Panc1 (cell line): Measurements from ENCODE around the gene TRIO. TPM values are rescaled to one million over a fixed set of nuclear protein-coding genes. Genes with fewer than 3 reads are reported as not detected.

Experiments used
- ATAC-seq: fragments of 200-7000 bp; cut with Tn5 transposase; 2 replicates; pipeline ENCODE4 v1.9.1; 2020; ENCODE audit warnings: mild to moderate bottlenecking, moderate library complexity
- BruUV-seq: library from RNA; stranded (reverse); fragments of 400-500 nt; replicated peaks from 2 replicates; lab custom pipeline; 2021; lab: Mats Ljungman, UMichigan
- CTCF ChIA-PET: fragments of 300-600 bp; sonication (Branson Sonifier 250); formaldehyde crosslinking; loops from one replicate; lab custom pipeline; 2022; ENCODE audit warnings: antibody characterized with exemption; lab: Charles Lee
- POLR2A ChIA-PET: fragments of 300-600 bp; sonication (Branson Sonifier 250); formaldehyde crosslinking; loops from one replicate; lab custom pipeline; 2022; ENCODE audit warnings: antibody characterized with exemption; lab: Charles Lee
- DNase-seq: peaks from one replicate; pipeline ENCODE4 v3.0.0-alpha.2; 2010; ENCODE audit warnings: low read depth, low spot score
- H3K27ac ChIP-seq: 2 replicates; pipeline ENCODE4 v1.5.1; 2011; ENCODE audit warnings: mild to moderate bottlenecking, low read length, inconsistent platforms
- H3K27me3 ChIP-seq: fragments of 200-500 bp; sonication (Bioruptor generic); 2 replicates; pipeline ENCODE4 v1.6.0; 2014; ENCODE audit warnings: low read length, inconsistent platforms; ENCODE audit not compliant: control insufficient read depth, insufficient read depth
- H3K36me3 ChIP-seq: fragments of 200-500 bp; sonication (Bioruptor generic); 2 replicates; pipeline ENCODE4 v1.5.1; 2014; ENCODE audit warnings: inconsistent platforms, mild to moderate bottlenecking, low read length, moderate library complexity; ENCODE audit not compliant: control insufficient read depth, insufficient read depth
- H3K4me1 ChIP-seq: 2 replicates; pipeline ENCODE4 v1.5.1; 2011; ENCODE audit warnings: inconsistent platforms, mild to moderate bottlenecking, low read length, moderate library complexity; ENCODE audit not compliant: control insufficient read depth, insufficient read depth
- H3K4me3 ChIP-seq, 2 experiments: 2 replicates each; pipeline ENCODE4 v1.5.1; 2011 to 2012; ENCODE audit warnings: low read depth in 2 of 2, low read length in 2 of 2, mild to moderate bottlenecking in 2 of 2, inconsistent platforms in 1 of 2, moderate library complexity in 1 of 2
- H3K9me3 ChIP-seq: fragments of 200-500 bp; sonication (Bioruptor generic); 2 replicates; pipeline ENCODE4 v1.5.1; 2014; ENCODE audit warnings: low read depth, mild to moderate bottlenecking, inconsistent platforms, low read length, moderate library complexity; ENCODE audit not compliant: control insufficient read depth, insufficient read depth
- POLR2AphosphoS5 ChIP-seq: IDR thresholded peaks from 2 replicates; pipeline ENCODE4 v1.6.1; 2012; ENCODE audit warnings: mild to moderate bottlenecking, low read depth, low read length, moderate library complexity
- SIN3A ChIP-seq: IDR thresholded peaks from 2 replicates; pipeline ENCODE4 v1.6.1; 2012; ENCODE audit warnings: low read depth, mild to moderate bottlenecking, low read length, moderate library complexity, borderline replicate concordance; ENCODE audit not compliant: insufficient read depth
- TCF7L2 ChIP-seq: IDR thresholded peaks from 2 replicates; pipeline ENCODE4 v1.6.1; 2011; ENCODE audit warnings: mild to moderate bottlenecking, low read depth, low read length, inconsistent platforms
- in situ Hi-C: cut with HindIII; loops from 2 replicates; pipeline ENCODE4 v1.10.0; 2016; ENCODE audit warnings: low sequenced_read_pairs, low pct_unique_long_range_greater_than_20kb
- intact Hi-C: fragments of 100-400 bp; cut with micrococcal nuclease; formaldehyde crosslinking; loops from one replicate; pipeline ENCODE4 v1.10.0; 2022; ENCODE audit not compliant: unreplicated experiment
- total RNA-seq: library from RNA; stranded (reverse); gene quantifications from one replicate; pipeline ENCODE4 v1.2.1, GENCODE V29; 2021; ENCODE audit not compliant: unreplicated experiment
- TF ChIP-seq, protein P1 (sequence below): fragments of 450-650 bp; IDR thresholded peaks from 2 replicates; pipeline ENCODE4 v1.5.1; 2017; ENCODE audit warnings: mild to moderate bottlenecking
- TF ChIP-seq, protein P2 (sequence below), 2 experiments: IDR thresholded peaks; 2 replicates each; pipeline ENCODE4 v1.6.1; 2011 to 2012; ENCODE audit warnings: low read depth in 2 of 2, control low read depth in 1 of 2, low read length in 1 of 2, mild to moderate bottlenecking in 1 of 2, moderate library complexity in 1 of 2; ENCODE audit not compliant: insufficient read depth in 1 of 2

The TRIO gene
- total RNA-seq, 1 experiment from 2014 or later = 349 TPM

- peaks cover 95% of the 10 kb centered on the region for H3K4me1 ChIP-seq
- H3K27me3 ChIP-seq = no peaks in the 10 kb centered on the region
- H3K36me3 ChIP-seq = no peaks in the 10 kb centered on the region
- ATAC-seq (peak; percentile 49), DNase-seq (no peak)
- CTCF ChIA-PET = interaction anchor here (0.7 kb wide), 1 partner anchor 18 kb away, joined by 9 read pairs; no protein-coding TSS in a partner anchor
- H3K27ac ChIP-seq = peak overlapping the region; percentile 99
- TSS peak; percentile 97 for BruUV-seq
- TF ChIP-seq TCF7L2 (no peak), SIN3A (no peak), POLR2AphosphoS5 (no peak)
- TF ChIP-seq, protein P1, sequence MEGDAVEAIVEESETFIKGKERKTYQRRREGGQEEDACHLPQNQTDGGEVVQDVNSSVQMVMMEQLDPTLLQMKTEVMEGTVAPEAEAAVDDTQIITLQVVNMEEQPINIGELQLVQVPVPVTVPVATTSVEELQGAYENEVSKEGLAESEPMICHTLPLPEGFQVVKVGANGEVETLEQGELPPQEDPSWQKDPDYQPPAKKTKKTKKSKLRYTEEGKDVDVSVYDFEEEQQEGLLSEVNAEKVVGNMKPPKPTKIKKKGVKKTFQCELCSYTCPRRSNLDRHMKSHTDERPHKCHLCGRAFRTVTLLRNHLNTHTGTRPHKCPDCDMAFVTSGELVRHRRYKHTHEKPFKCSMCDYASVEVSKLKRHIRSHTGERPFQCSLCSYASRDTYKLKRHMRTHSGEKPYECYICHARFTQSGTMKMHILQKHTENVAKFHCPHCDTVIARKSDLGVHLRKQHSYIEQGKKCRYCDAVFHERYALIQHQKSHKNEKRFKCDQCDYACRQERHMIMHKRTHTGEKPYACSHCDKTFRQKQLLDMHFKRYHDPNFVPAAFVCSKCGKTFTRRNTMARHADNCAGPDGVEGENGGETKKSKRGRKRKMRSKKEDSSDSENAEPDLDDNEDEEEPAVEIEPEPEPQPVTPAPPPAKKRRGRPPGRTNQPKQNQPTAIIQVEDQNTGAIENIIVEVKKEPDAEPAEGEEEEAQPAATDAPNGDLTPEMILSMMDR = no peak
- TF ChIP-seq, protein P2, sequence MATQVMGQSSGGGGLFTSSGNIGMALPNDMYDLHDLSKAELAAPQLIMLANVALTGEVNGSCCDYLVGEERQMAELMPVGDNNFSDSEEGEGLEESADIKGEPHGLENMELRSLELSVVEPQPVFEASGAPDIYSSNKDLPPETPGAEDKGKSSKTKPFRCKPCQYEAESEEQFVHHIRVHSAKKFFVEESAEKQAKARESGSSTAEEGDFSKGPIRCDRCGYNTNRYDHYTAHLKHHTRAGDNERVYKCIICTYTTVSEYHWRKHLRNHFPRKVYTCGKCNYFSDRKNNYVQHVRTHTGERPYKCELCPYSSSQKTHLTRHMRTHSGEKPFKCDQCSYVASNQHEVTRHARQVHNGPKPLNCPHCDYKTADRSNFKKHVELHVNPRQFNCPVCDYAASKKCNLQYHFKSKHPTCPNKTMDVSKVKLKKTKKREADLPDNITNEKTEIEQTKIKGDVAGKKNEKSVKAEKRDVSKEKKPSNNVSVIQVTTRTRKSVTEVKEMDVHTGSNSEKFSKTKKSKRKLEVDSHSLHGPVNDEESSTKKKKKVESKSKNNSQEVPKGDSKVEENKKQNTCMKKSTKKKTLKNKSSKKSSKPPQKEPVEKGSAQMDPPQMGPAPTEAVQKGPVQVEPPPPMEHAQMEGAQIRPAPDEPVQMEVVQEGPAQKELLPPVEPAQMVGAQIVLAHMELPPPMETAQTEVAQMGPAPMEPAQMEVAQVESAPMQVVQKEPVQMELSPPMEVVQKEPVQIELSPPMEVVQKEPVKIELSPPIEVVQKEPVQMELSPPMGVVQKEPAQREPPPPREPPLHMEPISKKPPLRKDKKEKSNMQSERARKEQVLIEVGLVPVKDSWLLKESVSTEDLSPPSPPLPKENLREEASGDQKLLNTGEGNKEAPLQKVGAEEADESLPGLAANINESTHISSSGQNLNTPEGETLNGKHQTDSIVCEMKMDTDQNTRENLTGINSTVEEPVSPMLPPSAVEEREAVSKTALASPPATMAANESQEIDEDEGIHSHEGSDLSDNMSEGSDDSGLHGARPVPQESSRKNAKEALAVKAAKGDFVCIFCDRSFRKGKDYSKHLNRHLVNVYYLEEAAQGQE (IDR thresholded peaks at IDR 0.05; ENCODE audit: insufficient read depth in 1 of 2, low read depth in 2 of 2, low read length in 1 of 2) = no peak
- H3K9me3 ChIP-seq = no peaks in the 10 kb centered on the region
- POLR2A ChIA-PET = interaction anchor here (0.7 to 1.5 kb wide), 4 partner anchors 20 to 119 kb away, joined by 3 to 14 read pairs (median 5); no protein-coding TSS in a partner anchor
- peak overlapping the region; percentile 19 to 43 for H3K4me3 ChIP-seq
- in situ Hi-C loops = loop anchor here (10.0 kb wide), 1 partner anchor 69 kb away; no protein-coding TSS in a partner anchor
- intact Hi-C loops = no loop called here
Observed at GRCh38 chr5:14173377-14174229, 30.5 kb downstream of the TRIO start.

- TF ChIP-seq, protein P1 = no peak
- TF ChIP-seq SIN3A (no peak), POLR2AphosphoS5 (peak; percentile 53; the same call in 1 of the 2 replicates), TCF7L2 (peak; percentile 36; the same call in 1 of the 2 replicates)
- TF ChIP-seq, protein P2 (IDR thresholded peaks at IDR 0.05; ENCODE audit: insufficient read depth in 1 of 2, low read depth in 2 of 2, low read length in 1 of 2) = no peak
- H3K4me1 ChIP-seq = peaks cover 93% of the 10 kb centered on the region
- no TSS peak for BruUV-seq
- DNase-seq (no peak), ATAC-seq (peak; percentile 31)
- ChIA-PET POLR2A (no interaction called here), CTCF (no interaction called here)
- no peaks in the 10 kb centered on the region for H3K27me3 ChIP-seq
- no peaks in the 10 kb centered on the region for H3K9me3 ChIP-seq
- in situ Hi-C loops = loop anchor here (10.0 kb wide), 1 partner anchor 69 kb away; no protein-coding TSS in a partner anchor
- peak overlapping the region; percentile 99 for H3K27ac ChIP-seq
- H3K4me3 ChIP-seq = peak overlapping the region; percentile 19 to 43
- H3K36me3 ChIP-seq = no peaks in the 10 kb centered on the region
- intact Hi-C loops = no loop called here
Observed at GRCh38 chr5:14174230-14174636, 31.1 kb downstream of the TRIO start.
